Measurements from ENCODE around the gene WNT2. TPM values are rescaled to one million over a fixed set of nuclear protein-coding genes. Genes with fewer than 3 reads are reported as not detected.

The WNT2 gene
- total and polyA plus RNA-seq, 2 donors (not counting 1 experiment from before 2014, with no cell fraction given): not detected

DNA sequence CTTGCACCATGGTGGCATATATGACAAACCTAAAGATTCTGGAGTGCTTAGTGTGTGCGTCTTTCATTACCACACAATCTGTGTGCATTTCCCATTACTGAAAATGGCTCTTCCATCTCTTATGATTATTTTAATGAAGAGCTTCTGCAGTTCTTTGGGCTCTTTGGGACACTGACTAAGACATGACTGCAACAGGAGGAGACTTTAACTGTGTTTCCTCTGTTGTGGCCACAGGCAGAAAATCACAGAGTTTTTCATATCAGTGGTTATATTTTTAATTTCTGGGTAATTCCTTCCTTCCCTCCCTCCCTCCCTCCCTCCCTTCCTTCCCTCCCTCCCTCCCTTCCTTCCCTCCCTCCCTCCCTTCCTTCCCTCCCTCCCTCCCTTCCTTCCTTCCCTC is 58.1 kb downstream of the WNT2 start:
- Mint-ChIP-seq H3K27ac (no peak overlapping the region), H3K9me3 (ENCODE audit: insufficient read depth) (no peaks in the 10 kb centered on the region), H3K4me1 (no peaks in the 10 kb centered on the region), H3K4me3 (no peak overlapping the region), H3K27me3 (no peaks in the 10 kb centered on the region)
- no peaks in the 10 kb centered on the region for H3K36me3 ChIP-seq (replicated peaks in 1 of 2; ENCODE audit: control extremely low read depth in 1 of 2, control insufficient read depth in 1 of 2, extremely low read depth in 1 of 2, insufficient read depth in 2 of 2, low read length in 1 of 2)
- no peaks in the 10 kb centered on the region for H3K27me3 ChIP-seq (replicated peaks in 1 of 4; ENCODE audit: control extremely low read depth in 1 of 4, control insufficient read depth in 3 of 4, insufficient read depth in 4 of 4, low read length in 3 of 4)
- H4K20me1 ChIP-seq (ENCODE audit: control insufficient read depth, insufficient read depth, low read length, poor library complexity, severe bottlenecking): no peaks in the 10 kb centered on the region
- ATAC-seq (ENCODE audit: low read depth): no peak
- H3K79me2 ChIP-seq (ENCODE audit: control insufficient read depth, insufficient read depth, low read length): no peaks in the 10 kb centered on the region
- no peak overlapping the region for H3K4me2 ChIP-seq (replicated peaks; ENCODE audit: low read depth, low read length, poor library complexity, severe bottlenecking)
- no peak overlapping the region for H3K9ac ChIP-seq (ENCODE audit: low read length)
- ChIA-PET POLR2A (no interaction called here), CTCF (interaction anchor here (0.7 kb wide), 1 partner anchor 259 kb away, joined by 3 read pairs; no protein-coding TSS in a partner anchor)
- no peaks in the 10 kb centered on the region for H3K9me3 ChIP-seq (ENCODE audit: control extremely low read depth in 1 of 3, control insufficient read depth in 2 of 3, insufficient read depth in 1 of 3, low read length in 2 of 3)
- no peak overlapping the region for H3K27ac ChIP-seq (ENCODE audit: low read length in 2 of 2)
- WGBS (ENCODE audit: insufficient coverage): no CpG with 5 or more reads among the region's 1 CpG
- no peak for DNase-seq
- TF ChIP-seq EZH2 (IDR thresholded peaks at IDR 0.05; ENCODE audit: borderline replicate concordance, insufficient read depth, low read depth, low read length, poor library complexity, severe bottlenecking): no peak
- TF ChIP-seq, protein P1, sequence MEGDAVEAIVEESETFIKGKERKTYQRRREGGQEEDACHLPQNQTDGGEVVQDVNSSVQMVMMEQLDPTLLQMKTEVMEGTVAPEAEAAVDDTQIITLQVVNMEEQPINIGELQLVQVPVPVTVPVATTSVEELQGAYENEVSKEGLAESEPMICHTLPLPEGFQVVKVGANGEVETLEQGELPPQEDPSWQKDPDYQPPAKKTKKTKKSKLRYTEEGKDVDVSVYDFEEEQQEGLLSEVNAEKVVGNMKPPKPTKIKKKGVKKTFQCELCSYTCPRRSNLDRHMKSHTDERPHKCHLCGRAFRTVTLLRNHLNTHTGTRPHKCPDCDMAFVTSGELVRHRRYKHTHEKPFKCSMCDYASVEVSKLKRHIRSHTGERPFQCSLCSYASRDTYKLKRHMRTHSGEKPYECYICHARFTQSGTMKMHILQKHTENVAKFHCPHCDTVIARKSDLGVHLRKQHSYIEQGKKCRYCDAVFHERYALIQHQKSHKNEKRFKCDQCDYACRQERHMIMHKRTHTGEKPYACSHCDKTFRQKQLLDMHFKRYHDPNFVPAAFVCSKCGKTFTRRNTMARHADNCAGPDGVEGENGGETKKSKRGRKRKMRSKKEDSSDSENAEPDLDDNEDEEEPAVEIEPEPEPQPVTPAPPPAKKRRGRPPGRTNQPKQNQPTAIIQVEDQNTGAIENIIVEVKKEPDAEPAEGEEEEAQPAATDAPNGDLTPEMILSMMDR (IDR thresholded peaks at IDR 0.05): no peak
- H3K4me1 ChIP-seq (ENCODE audit: control insufficient read depth in 2 of 2, insufficient read depth in 2 of 2, low read length in 2 of 2): no peaks in the 10 kb centered on the region
- no peak overlapping the region for H2AFZ ChIP-seq (ENCODE audit: insufficient read depth, low read depth, low read length, poor library complexity, severe bottlenecking)
- intact Hi-C loops (cut with micrococcal nuclease): no loop called here
- no peak overlapping the region for H3K4me3 ChIP-seq (ENCODE audit: control extremely low read depth in 1 of 5, extremely low read depth in 1 of 5, insufficient read depth in 1 of 5, low read depth in 2 of 5, low read length in 4 of 5)

DNA sequence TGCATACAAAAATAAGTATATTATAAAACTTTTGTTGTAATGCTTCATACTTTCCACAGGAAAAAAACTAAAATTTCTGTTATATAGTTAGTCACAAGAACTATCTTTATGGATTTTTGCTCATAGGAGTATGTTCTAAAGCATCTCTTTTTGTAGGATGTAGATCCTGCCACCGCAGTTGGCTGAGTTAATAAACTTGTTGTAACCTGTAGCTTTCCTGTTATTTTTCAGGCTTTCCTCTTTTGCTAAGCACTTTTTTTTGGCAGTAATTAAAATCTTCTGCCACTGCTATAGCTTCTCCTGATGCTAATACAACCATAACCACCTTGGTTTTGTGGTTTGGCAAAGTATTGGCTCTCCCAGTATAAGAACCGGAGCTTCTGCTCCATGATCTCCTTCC is 60.3 kb downstream of the WNT2 start:
- H3K27me3 ChIP-seq (replicated peaks in 1 of 4; ENCODE audit: control extremely low read depth in 1 of 4, control insufficient read depth in 3 of 4, insufficient read depth in 4 of 4, low read length in 3 of 4): no peaks in the 10 kb centered on the region
- Mint-ChIP-seq H3K27me3 (no peaks in the 10 kb centered on the region), H3K9me3 (ENCODE audit: insufficient read depth) (no peaks in the 10 kb centered on the region), H3K27ac (no peak overlapping the region), H3K4me1 (no peaks in the 10 kb centered on the region), H3K4me3 (no peak overlapping the region)
- H2AFZ ChIP-seq (ENCODE audit: insufficient read depth, low read depth, low read length, poor library complexity, severe bottlenecking): no peak overlapping the region
- POLR2A ChIA-PET: no interaction called here
- intact Hi-C loops (cut with micrococcal nuclease): no loop called here
- no peak overlapping the region for H3K27ac ChIP-seq (ENCODE audit: low read length in 2 of 2)
- no peaks in the 10 kb centered on the region for H3K36me3 ChIP-seq (replicated peaks in 1 of 2; ENCODE audit: control extremely low read depth in 1 of 2, control insufficient read depth in 1 of 2, extremely low read depth in 1 of 2, insufficient read depth in 2 of 2, low read length in 1 of 2)
- no peak overlapping the region for H3K9ac ChIP-seq (ENCODE audit: low read length)
- no peak for TF ChIP-seq EZH2 (IDR thresholded peaks at IDR 0.05; ENCODE audit: borderline replicate concordance, insufficient read depth, low read depth, low read length, poor library complexity, severe bottlenecking)
- TF ChIP-seq, protein P1 (IDR thresholded peaks at IDR 0.05): no peak
- no peaks in the 10 kb centered on the region for H3K4me1 ChIP-seq (ENCODE audit: control insufficient read depth in 2 of 2, insufficient read depth in 2 of 2, low read length in 2 of 2)
- no CpG with 5 or more reads among the region's 2 CpGs for WGBS (ENCODE audit: insufficient coverage)
- CTCF ChIA-PET: no interaction called here
- ATAC-seq (ENCODE audit: low read depth) (no peak), DNase-seq (no peak)
- H3K4me3 ChIP-seq (ENCODE audit: control extremely low read depth in 1 of 5, extremely low read depth in 1 of 5, insufficient read depth in 1 of 5, low read depth in 2 of 5, low read length in 4 of 5): no peak overlapping the region
- no peaks in the 10 kb centered on the region for H3K79me2 ChIP-seq (ENCODE audit: control insufficient read depth, insufficient read depth, low read length)
- no peak overlapping the region for H3K4me2 ChIP-seq (replicated peaks; ENCODE audit: low read depth, low read length, poor library complexity, severe bottlenecking)
- no peaks in the 10 kb centered on the region for H3K9me3 ChIP-seq (ENCODE audit: control extremely low read depth in 1 of 3, control insufficient read depth in 2 of 3, insufficient read depth in 1 of 3, low read length in 2 of 3)
- no peaks in the 10 kb centered on the region for H4K20me1 ChIP-seq (ENCODE audit: control insufficient read depth, insufficient read depth, low read length, poor library complexity, severe bottlenecking)
